HepG2 (cell line): ENCODE measurements around the gene ARCN1. TPM values are rescaled to one million over a fixed set of nuclear protein-coding genes. Genes with fewer than 3 reads are reported as not detected.
A peak's percentile ranks its signal among the peaks of the same experiment; 100 is the strongest.

ENCODE experiments used
- AHR ChIP-seq: IDR thresholded peaks from 2 replicates; pipeline ENCODE4 v1.6.1; 2018; ENCODE audit warnings: missing genetic modification reagents, missing compliant biosample characterization
- FOXK2 ChIP-seq: fragments of 450-650 bp; IDR thresholded peaks from 2 replicates; pipeline ENCODE4 v1.6.1; 2016
- GABPA ChIP-seq, 2 experiments: IDR thresholded peaks; 2 replicates each; pipeline ENCODE4 v1.6.1; 2011 to 2016; ENCODE audit warnings: low read depth in 2 of 2, low read length in 1 of 2, missing biosample characterization in 1 of 2, missing genetic modification characterization in 1 of 2
- KDM4B ChIP-seq: sonication (generic); formaldehyde crosslinking; IDR thresholded peaks from 2 replicates; pipeline ENCODE4 v1.4.0; 2020; ENCODE audit warnings: missing genetic modification reagents
- MLLT10 ChIP-seq: sonication (generic); formaldehyde crosslinking; IDR thresholded peaks from 2 replicates; pipeline ENCODE4 v1.4.0; 2020; ENCODE audit warnings: missing genetic modification reagents
- NFE2 ChIP-seq: sonication (generic); formaldehyde crosslinking; IDR thresholded peaks from 2 replicates; pipeline ENCODE4 v1.4.0; 2020; ENCODE audit warnings: missing genetic modification reagents
- SRY ChIP-seq: sonication (generic); formaldehyde crosslinking; IDR thresholded peaks from 2 replicates; pipeline ENCODE4 v1.8.0; 2022; ENCODE audit warnings: mild to moderate bottlenecking, missing genetic modification reagents
- TBP ChIP-seq: sonication (generic); formaldehyde crosslinking; IDR thresholded peaks from 2 replicates; pipeline ENCODE4 v1.5.0; 2020; ENCODE audit warnings: missing genetic modification reagents
- ZNF180 ChIP-seq: sonication (generic); formaldehyde crosslinking; IDR thresholded peaks from 2 replicates; pipeline ENCODE4 v1.4.0; 2020; ENCODE audit warnings: low read depth, missing genetic modification reagents, borderline replicate concordance
- ZNF205 ChIP-seq: IDR thresholded peaks from 2 replicates; pipeline ENCODE4 v1.6.1; 2018; ENCODE audit warnings: missing biosample characterization, missing genetic modification reagents
- ZNF251 ChIP-seq: sonication (generic); formaldehyde crosslinking; IDR thresholded peaks from 2 replicates; pipeline ENCODE4 v1.9.0; 2021; ENCODE audit warnings: mild to moderate bottlenecking, missing genetic modification reagents
- ZNF264 ChIP-seq: sonication (generic); formaldehyde crosslinking; IDR thresholded peaks from 2 replicates; pipeline ENCODE4 v1.4.0; 2020; ENCODE audit warnings: missing genetic modification reagents
- ZNF33B ChIP-seq: sonication (generic); formaldehyde crosslinking; IDR thresholded peaks from 2 replicates; pipeline ENCODE4 v1.5.1; 2020; ENCODE audit warnings: mild to moderate bottlenecking, missing genetic modification reagents
- ZNF343 ChIP-seq: sonication (generic); formaldehyde crosslinking; IDR thresholded peaks from 2 replicates; pipeline ENCODE4 v1.4.0; 2020; ENCODE audit warnings: mild to moderate bottlenecking, missing genetic modification reagents
- ZNF598 ChIP-seq: sonication (generic); formaldehyde crosslinking; IDR thresholded peaks from 2 replicates; pipeline ENCODE4 v1.5.1; 2020; ENCODE audit warnings: mild to moderate bottlenecking, missing genetic modification reagents, borderline replicate concordance
- ZSCAN30 ChIP-seq: sonication (generic); formaldehyde crosslinking; IDR thresholded peaks from 2 replicates; pipeline ENCODE4 v1.5.0; 2020; ENCODE audit warnings: mild to moderate bottlenecking, missing genetic modification reagents
- polyA plus RNA-seq, 8 experiments: library from polyadenylated mRNA; depleted of rRNA in 3 of 8; stranded (reverse) in 7 of 8; unstranded in 1 of 8; fragments of >200 nt; fragmentation: Illumina TruSeq in 4 of 8; extraction: Trizol in 4 of 8; gene quantifications; 2 replicates each; pipeline versions ENCODE4 v1.2.1 to v1.2.3, GENCODE V29; 2011 to 2016; ENCODE audit warnings: low read depth in 4 of 8, missing spikeins in 1 of 8, mixed read lengths in 1 of 8; ENCODE audit not compliant: insufficient read depth in 1 of 8
- total RNA-seq, 5 experiments: library from RNA; depleted of rRNA; stranded (reverse); fragments of >200 nt; fragmentation: Illumina TruSeq; extraction: Trizol; gene quantifications; 2 replicates each; pipeline ENCODE4 v1.2.3, GENCODE V29; 2016; ENCODE audit warnings: low read depth in 1 of 5
- TF ChIP-seq, protein P1 (sequence below): sonication (generic); formaldehyde crosslinking; IDR thresholded peaks from 2 replicates; pipeline ENCODE4 v1.4.0; 2020; ENCODE audit warnings: missing genetic modification reagents, borderline replicate concordance
- TF ChIP-seq, protein P2 (sequence below): sonication (generic); formaldehyde crosslinking; IDR thresholded peaks from 2 replicates; pipeline ENCODE4 v1.9.0; 2021; ENCODE audit warnings: missing genetic modification reagents, borderline replicate concordance
- TF ChIP-seq, protein P3 (sequence below): sonication (generic); formaldehyde crosslinking; IDR thresholded peaks from 2 replicates; pipeline ENCODE4 v1.4.0; 2020; ENCODE audit warnings: missing genetic modification reagents; ENCODE audit errors: not compliant biosample characterization
- TF ChIP-seq, protein P4 (sequence below): IDR thresholded peaks from 2 replicates; pipeline ENCODE4 v1.6.1; 2018; ENCODE audit warnings: missing genetic modification reagents, mild to moderate bottlenecking, missing compliant biosample characterization
- TF ChIP-seq, protein P5 (sequence below): sonication (generic); formaldehyde crosslinking; IDR thresholded peaks from 2 replicates; pipeline ENCODE4 v1.8.1; 2023; ENCODE audit warnings: missing genetic modification reagents, inconsistent platforms, borderline replicate concordance

The ARCN1 gene
- total and polyA plus RNA-seq, 2 of the 13 experiments (the other 11 are each of a cell fraction or from before 2014, with no cell fraction given), result 148 to 200 TPM

DNA sequence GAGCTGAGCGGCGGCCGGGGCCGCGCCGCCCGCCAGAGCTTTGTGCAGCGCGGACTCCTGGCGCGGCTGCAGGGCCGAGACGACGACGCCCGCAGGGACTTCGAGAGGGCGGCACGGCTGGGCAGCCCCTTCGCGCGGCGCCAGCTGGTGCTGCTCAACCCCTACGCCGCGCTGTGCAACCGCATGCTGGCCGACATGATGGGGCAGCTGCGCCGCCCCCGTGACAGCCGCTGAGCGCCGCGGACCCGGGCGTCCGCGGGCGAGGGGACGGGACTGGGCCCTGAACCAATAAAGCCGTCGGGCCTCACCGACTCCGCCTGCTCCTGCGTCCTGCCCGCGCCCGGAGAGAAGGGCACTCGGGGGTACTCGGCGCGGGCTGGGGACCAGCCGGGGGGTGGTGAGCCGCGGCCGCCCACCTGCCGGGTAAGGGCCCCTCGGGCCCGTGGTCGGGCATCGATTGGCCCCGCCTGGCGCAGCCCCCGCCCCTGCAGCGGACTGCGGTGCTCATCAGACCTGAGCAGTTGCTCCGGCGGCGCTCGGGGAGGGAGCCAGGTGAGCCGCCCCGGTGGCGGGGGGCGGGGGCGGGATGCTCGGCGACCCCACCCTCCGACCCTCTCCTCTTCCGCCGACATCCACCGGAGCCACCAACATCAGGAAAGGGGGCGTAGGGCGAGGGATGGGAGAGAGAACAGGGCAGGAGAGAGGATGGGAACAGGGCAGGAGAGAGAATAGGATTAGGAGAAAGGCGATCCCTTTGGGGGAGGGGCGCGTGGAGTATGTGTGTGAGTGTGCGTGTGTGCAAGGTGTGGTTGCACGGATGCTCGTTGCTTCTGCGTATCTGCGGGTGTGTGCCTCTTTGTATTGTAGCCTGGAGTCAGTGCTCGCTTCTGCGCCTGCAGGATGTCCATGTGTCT is 41.3 kb upstream of the ARCN1 start, which contains the start of gene TMEM25 (continued):
- TF ChIP-seq ZNF180 (CRISPR knock-in tag) (no peak), KDM4B (no peak), ZSCAN30 (CRISPR knock-in tag) (no peak), ZNF251 (CRISPR knock-in tag) (no peak), SRY (CRISPR knock-in tag) (peak; percentile 76; the same call in 1 of the 2 replicates), MLLT10 (CRISPR knock-in tag) (no peak), TBP (no peak), ZNF598 (no peak), ZNF33B (no peak), ZNF264 (CRISPR knock-in tag) (no peak), NFE2 (CRISPR knock-in tag) (no peak), ZNF205 (no peak), FOXK2 (no peak), GABPA (IDR thresholded peaks at IDR 0.05; ENCODE audit: low read depth, low read length) (no peak), GABPA (CRISPR knock-in tag; IDR thresholded peaks at IDR 0.05; ENCODE audit: low read depth) (no peak), ZNF343 (CRISPR knock-in tag) (no peak; the same call in 1 of the 2 replicates), AHR (no peak)
- TF ChIP-seq, protein P1, sequence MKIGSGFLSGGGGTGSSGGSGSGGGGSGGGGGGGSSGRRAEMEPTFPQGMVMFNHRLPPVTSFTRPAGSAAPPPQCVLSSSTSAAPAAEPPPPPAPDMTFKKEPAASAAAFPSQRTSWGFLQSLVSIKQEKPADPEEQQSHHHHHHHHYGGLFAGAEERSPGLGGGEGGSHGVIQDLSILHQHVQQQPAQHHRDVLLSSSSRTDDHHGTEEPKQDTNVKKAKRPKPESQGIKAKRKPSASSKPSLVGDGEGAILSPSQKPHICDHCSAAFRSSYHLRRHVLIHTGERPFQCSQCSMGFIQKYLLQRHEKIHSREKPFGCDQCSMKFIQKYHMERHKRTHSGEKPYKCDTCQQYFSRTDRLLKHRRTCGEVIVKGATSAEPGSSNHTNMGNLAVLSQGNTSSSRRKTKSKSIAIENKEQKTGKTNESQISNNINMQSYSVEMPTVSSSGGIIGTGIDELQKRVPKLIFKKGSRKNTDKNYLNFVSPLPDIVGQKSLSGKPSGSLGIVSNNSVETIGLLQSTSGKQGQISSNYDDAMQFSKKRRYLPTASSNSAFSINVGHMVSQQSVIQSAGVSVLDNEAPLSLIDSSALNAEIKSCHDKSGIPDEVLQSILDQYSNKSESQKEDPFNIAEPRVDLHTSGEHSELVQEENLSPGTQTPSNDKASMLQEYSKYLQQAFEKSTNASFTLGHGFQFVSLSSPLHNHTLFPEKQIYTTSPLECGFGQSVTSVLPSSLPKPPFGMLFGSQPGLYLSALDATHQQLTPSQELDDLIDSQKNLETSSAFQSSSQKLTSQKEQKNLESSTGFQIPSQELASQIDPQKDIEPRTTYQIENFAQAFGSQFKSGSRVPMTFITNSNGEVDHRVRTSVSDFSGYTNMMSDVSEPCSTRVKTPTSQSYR, result peak; percentile 65
- TF ChIP-seq, protein P2, sequence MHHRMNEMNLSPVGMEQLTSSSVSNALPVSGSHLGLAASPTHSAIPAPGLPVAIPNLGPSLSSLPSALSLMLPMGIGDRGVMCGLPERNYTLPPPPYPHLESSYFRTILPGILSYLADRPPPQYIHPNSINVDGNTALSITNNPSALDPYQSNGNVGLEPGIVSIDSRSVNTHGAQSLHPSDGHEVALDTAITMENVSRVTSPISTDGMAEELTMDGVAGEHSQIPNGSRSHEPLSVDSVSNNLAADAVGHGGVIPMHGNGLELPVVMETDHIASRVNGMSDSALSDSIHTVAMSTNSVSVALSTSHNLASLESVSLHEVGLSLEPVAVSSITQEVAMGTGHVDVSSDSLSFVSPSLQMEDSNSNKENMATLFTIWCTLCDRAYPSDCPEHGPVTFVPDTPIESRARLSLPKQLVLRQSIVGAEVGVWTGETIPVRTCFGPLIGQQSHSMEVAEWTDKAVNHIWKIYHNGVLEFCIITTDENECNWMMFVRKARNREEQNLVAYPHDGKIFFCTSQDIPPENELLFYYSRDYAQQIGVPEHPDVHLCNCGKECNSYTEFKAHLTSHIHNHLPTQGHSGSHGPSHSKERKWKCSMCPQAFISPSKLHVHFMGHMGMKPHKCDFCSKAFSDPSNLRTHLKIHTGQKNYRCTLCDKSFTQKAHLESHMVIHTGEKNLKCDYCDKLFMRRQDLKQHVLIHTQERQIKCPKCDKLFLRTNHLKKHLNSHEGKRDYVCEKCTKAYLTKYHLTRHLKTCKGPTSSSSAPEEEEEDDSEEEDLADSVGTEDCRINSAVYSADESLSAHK (CRISPR knock-in tag), result no peak
- TF ChIP-seq, protein P3, sequence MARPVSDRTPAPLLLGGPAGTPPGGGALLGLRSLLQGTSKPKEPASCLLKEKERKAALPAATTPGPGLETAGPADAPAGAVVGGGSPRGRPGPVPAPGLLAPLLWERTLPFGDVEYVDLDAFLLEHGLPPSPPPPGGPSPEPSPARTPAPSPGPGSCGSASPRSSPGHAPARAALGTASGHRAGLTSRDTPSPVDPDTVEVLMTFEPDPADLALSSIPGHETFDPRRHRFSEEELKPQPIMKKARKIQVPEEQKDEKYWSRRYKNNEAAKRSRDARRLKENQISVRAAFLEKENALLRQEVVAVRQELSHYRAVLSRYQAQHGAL (CRISPR knock-in tag), result no peak
- TF ChIP-seq, protein P4, sequence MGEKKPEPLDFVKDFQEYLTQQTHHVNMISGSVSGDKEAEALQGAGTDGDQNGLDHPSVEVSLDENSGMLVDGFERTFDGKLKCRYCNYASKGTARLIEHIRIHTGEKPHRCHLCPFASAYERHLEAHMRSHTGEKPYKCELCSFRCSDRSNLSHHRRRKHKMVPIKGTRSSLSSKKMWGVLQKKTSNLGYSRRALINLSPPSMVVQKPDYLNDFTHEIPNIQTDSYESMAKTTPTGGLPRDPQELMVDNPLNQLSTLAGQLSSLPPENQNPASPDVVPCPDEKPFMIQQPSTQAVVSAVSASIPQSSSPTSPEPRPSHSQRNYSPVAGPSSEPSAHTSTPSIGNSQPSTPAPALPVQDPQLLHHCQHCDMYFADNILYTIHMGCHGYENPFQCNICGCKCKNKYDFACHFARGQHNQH (CRISPR knock-in tag), result peak; percentile 26; the same call in 1 of the 2 replicates
- TF ChIP-seq, protein P5, sequence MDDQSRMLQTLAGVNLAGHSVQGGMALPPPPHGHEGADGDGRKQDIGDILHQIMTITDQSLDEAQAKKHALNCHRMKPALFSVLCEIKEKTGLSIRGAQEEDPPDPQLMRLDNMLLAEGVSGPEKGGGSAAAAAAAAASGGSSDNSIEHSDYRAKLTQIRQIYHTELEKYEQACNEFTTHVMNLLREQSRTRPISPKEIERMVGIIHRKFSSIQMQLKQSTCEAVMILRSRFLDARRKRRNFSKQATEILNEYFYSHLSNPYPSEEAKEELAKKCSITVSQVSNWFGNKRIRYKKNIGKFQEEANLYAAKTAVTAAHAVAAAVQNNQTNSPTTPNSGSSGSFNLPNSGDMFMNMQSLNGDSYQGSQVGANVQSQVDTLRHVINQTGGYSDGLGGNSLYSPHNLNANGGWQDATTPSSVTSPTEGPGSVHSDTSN (CRISPR knock-in tag), result 0 out of 2 replicates have a peak, but pooled peaks have one; percentile 17
